Upper lobe of left lung (tissue), 6 donors: ENCODE measurements around the gene GAK. TPM values are rescaled to one million over a fixed set of nuclear protein-coding genes. Genes with fewer than 3 reads are reported as not detected.

ENCODE experiments used
- ATAC-seq, 2 donors: fragments of 200-7000 bp; cut with Tn5 transposase; one replicate each; pipeline ENCODE4 v1.9.1; 2022; ENCODE audit warnings: mild to moderate bottlenecking in 2 of 2, moderate library complexity in 2 of 2; ENCODE audit not compliant: low FRiP score in 2 of 2
- DNase-seq, 2 donors: peaks; one replicate each; pipeline ENCODE4 v3.0.0-alpha.2; 2019 to 2020
- H3K27ac ChIP-seq, 4 donors: fragments of 200-600 bp; sonication (generic); one replicate each; pipeline ENCODE4 v1.5.1; 2016 to 2019
- H3K27me3 ChIP-seq, 4 donors: fragments of 200-600 bp; sonication (generic); one replicate each; pipeline ENCODE4 v1.5.1; 2017 to 2019
- H3K36me3 ChIP-seq, 4 donors: fragments of 200-600 bp; sonication (generic); one replicate each; pipeline ENCODE4 v1.5.1; 2016 to 2019
- H3K4me1 ChIP-seq, 4 donors: fragments of 200-600 bp; sonication (generic); one replicate each; pipeline ENCODE4 v1.5.1; 2018 to 2019
- H3K4me3 ChIP-seq, 4 donors: fragments of 200-600 bp; sonication (generic); one replicate each; pipeline ENCODE4 v1.5.1; 2017 to 2019; ENCODE audit warnings: mild to moderate bottlenecking in 2 of 4, moderate library complexity in 1 of 4
- H3K9me3 ChIP-seq, 4 donors: fragments of 200-600 bp; sonication (generic); one replicate each; pipeline ENCODE4 v1.5.1; 2018 to 2019
- EP300 ChIP-seq, 4 donors: sonication (generic); formaldehyde crosslinking; IDR thresholded peaks; one replicate each; pipeline ENCODE4 v1.5.1; 2017; ENCODE audit warnings: antibody characterized with exemption in 4 of 4, control low read depth in 2 of 4
- POLR2A ChIP-seq, 4 donors: fragments of 450-650 bp; IDR thresholded peaks; one replicate each; pipeline ENCODE4 v1.5.1; 2016 to 2017; ENCODE audit warnings: antibody characterized with exemption in 4 of 4, mild to moderate bottlenecking in 2 of 4
- POLR2AphosphoS5 ChIP-seq, 2 donors: sonication (generic); formaldehyde crosslinking; IDR thresholded peaks; one replicate each; pipeline ENCODE4 v1.5.1; 2017; ENCODE audit warnings: antibody characterized with exemption in 2 of 2
- WGBS, 2 donors: methylation state at CpG; one replicate each; pipeline ENCODE4 v1.1.5; 2017 to 2018; 5-methylcytosine and 5-hydroxymethylcytosine counted together
- total RNA-seq, 6 donors: library from RNA; depleted of rRNA in 4 of 6; stranded (reverse); fragments of >200 nt in 4 of 6; gene quantifications; one replicate each; pipeline versions ENCODE4 v1.1.0 to v1.2.1, GENCODE V29; 2016 to 2021
- TF ChIP-seq, protein P1 (sequence below), 6 experiments: fragments of 450-650 bp in 4 of 6; fragments of 200-600 bp in 2 of 6; sonication (generic) in 2 of 6; IDR thresholded peaks; one replicate each; pipeline ENCODE4 v1.5.1; 2016 to 2019; ENCODE audit warnings: antibody characterized with exemption in 6 of 6
- donor health status: DM: no; HTN: no; CAD: no; lungs with moderate emphysema.
- donor health status: DM: no; HTN: yes; CAD: no; lungs with severe emphysema.

GAK gene
- total RNA-seq, 6 donors from 2014 or later = 116 to 380 (median 154) TPM

DNA sequence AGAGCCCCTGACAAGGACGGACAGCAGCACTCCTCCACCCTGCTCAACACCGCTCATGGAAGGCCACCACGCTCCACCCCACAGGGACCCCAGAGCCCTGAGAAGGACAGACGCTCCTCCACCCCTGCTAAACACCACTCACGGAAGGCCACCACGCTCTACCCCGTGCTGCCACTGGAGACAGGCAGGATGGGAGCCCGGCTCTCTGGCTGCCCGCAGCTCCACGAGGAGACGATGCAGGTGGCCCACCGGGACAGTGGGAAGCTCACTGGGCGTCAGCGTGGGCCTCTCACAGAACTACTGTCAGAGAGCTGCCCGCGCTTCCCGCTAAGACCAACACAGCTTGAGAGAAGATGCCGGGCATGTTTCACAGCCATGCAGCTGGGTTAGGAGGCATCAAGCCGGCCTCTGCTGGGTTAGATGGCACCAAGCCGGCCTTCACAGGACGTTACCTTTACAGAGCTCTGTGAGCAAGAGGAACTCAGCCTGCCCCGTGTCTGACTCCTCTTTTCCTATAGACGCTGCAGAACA, 20.8 kb downstream of the GAK start:
- TF ChIP-seq EP300 (IDR thresholded peaks at IDR 0.05) = no peak
- TF ChIP-seq POLR2AphosphoS5 (IDR thresholded peaks at IDR 0.05) = no peak
- TF ChIP-seq, protein P1, sequence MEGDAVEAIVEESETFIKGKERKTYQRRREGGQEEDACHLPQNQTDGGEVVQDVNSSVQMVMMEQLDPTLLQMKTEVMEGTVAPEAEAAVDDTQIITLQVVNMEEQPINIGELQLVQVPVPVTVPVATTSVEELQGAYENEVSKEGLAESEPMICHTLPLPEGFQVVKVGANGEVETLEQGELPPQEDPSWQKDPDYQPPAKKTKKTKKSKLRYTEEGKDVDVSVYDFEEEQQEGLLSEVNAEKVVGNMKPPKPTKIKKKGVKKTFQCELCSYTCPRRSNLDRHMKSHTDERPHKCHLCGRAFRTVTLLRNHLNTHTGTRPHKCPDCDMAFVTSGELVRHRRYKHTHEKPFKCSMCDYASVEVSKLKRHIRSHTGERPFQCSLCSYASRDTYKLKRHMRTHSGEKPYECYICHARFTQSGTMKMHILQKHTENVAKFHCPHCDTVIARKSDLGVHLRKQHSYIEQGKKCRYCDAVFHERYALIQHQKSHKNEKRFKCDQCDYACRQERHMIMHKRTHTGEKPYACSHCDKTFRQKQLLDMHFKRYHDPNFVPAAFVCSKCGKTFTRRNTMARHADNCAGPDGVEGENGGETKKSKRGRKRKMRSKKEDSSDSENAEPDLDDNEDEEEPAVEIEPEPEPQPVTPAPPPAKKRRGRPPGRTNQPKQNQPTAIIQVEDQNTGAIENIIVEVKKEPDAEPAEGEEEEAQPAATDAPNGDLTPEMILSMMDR (IDR thresholded peaks at IDR 0.05) = no peak
- no peak for TF ChIP-seq POLR2A (IDR thresholded peaks at IDR 0.05)
- whole genome bisulfite sequencing, 2 donors = 95 to 98% methylated on average over 16 to 23 of the region's 23 CpGs
- no peaks in the 10 kb centered on the region for H3K9me3 ChIP-seq
- peak overlapping the region in 3 of 4 donors; percentile 81 to 91 (median 87) for H3K27ac ChIP-seq
- no peaks in the 10 kb centered on the region for H3K27me3 ChIP-seq
- H3K36me3 ChIP-seq = peaks cover 0 to 39% (median 31%) of the 10 kb centered on the region in 4 donors
- DNase-seq (peak in 1 of 2 donors; percentile 54), ATAC-seq (no peak)
- H3K4me3 ChIP-seq = no peak overlapping the region
- H3K4me1 ChIP-seq = peaks cover 21 to 53% (median 40%) of the 10 kb centered on the region in 4 donors

GRCh38 chr4:910366-911091, 21.6 kb downstream of the GAK start:
- Histone ChIP-seq H3K36me3 (peaks cover 0 to 39% (median 31%) of the 10 kb centered on the region in 4 donors), H3K27ac (peak overlapping the region in 2 of 4 donors; percentile 15 to 87), H3K27me3 (no peaks in the 10 kb centered on the region), H3K9me3 (no peaks in the 10 kb centered on the region), H3K4me1 (peaks cover 14 to 46% (median 36%) of the 10 kb centered on the region in 4 donors), H3K4me3 (no peak overlapping the region)
- DNase-seq (peak in 1 of 2 donors; percentile 59), ATAC-seq (no peak)
- TF ChIP-seq EP300 (IDR thresholded peaks at IDR 0.05) = no peak
- TF ChIP-seq, protein P1 (IDR thresholded peaks at IDR 0.05) = no peak
- no peak for TF ChIP-seq POLR2AphosphoS5 (IDR thresholded peaks at IDR 0.05)
- TF ChIP-seq POLR2A (IDR thresholded peaks at IDR 0.05) = no peak
- 95 to 97% methylated on average over 21 to 25 of the region's 26 CpGs for WGBS, 2 donors

DNA sequence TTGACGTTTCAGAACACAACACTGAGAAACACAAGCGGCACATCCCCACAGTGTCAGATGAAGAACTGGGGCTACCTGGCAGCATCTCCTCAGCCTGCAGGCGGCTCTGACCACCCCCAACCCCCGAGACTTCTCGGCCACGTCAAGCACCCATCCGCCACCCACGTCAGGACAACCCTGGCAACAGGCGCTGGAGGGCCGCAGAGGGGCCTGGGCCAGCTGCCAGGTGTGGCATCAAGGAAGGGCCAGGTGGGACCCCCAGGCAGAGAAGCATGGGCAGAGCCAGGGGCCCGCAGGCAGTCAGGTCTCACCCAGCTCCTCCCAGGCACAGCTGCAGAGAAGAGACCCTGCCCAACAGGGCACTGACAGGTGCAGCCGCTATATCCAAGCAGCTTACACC, 22.3 kb downstream of the GAK start:
- Histone ChIP-seq H3K27me3 (no peaks in the 10 kb centered on the region), H3K36me3 (peaks cover 0 to 42% (median 31%) of the 10 kb centered on the region in 4 donors), H3K9me3 (no peaks in the 10 kb centered on the region), H3K27ac (peak overlapping the region in 1 of 4 donors; percentile 87), H3K4me3 (no peak overlapping the region), H3K4me1 (peaks cover 7 to 39% (median 31%) of the 10 kb centered on the region in 4 donors)
- peak in 1 of 2 donors; percentile 59 for DNase-seq
- ATAC-seq = no peak
- TF ChIP-seq EP300 (IDR thresholded peaks at IDR 0.05) (no peak), POLR2A (IDR thresholded peaks at IDR 0.05) (no peak), POLR2AphosphoS5 (IDR thresholded peaks at IDR 0.05) (no peak)
- TF ChIP-seq, protein P1 (IDR thresholded peaks at IDR 0.05) = no peak
- 94 to 96% methylated on average over 8 to 11 of the region's 12 CpGs for WGBS, 2 donors

DNA sequence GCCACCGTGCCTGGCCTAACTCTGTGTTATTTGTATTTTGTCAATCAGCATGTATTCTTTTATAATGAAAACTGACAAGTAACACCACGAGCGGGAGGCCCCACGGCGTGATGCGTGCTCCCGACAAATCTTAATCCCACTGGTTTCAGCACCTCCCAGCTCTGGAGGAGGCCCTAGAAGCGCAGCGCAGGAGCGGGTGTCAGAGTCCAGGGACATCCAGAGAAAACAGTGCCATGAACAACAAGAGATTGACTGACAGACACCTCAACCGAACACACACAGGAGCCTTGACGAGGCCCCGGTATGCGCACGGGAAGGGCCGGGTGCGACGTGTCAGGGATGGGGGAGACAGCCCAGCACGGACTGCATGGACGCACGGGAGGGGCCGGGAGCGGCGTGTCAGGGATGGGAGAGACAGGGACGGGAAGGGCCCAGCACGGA, 23.0 kb downstream of the GAK start:
- WGBS, 2 donors = 95 to 97% methylated on average over 26 of the region's 26 CpGs
- Histone ChIP-seq H3K9me3 (no peaks in the 10 kb centered on the region), H3K27ac (no peak overlapping the region), H3K4me3 (no peak overlapping the region), H3K36me3 (peaks cover 0 to 48% (median 34%) of the 10 kb centered on the region in 4 donors), H3K27me3 (no peaks in the 10 kb centered on the region), H3K4me1 (peaks cover 7 to 35% (median 29%) of the 10 kb centered on the region in 4 donors)
- DNase-seq = peak in 1 of 2 donors; percentile 74
- ATAC-seq = no peak
- TF ChIP-seq EP300 (IDR thresholded peaks at IDR 0.05) (no peak), POLR2A (IDR thresholded peaks at IDR 0.05) (no peak), POLR2AphosphoS5 (IDR thresholded peaks at IDR 0.05) (no peak)
- TF ChIP-seq, protein P1 (IDR thresholded peaks at IDR 0.05) = no peak
